ENCODE measurements around the gene ACSF2. TPM values are rescaled to one million over a fixed set of nuclear protein-coding genes. Genes with fewer than 3 reads are reported as not detected.

Gene ACSF2
- total and polyA plus RNA-seq, 2 of the 13 experiments (the other 11 are each of a cell fraction or from before 2014, with no cell fraction given), result 87.3 to 109 TPM

DNA sequence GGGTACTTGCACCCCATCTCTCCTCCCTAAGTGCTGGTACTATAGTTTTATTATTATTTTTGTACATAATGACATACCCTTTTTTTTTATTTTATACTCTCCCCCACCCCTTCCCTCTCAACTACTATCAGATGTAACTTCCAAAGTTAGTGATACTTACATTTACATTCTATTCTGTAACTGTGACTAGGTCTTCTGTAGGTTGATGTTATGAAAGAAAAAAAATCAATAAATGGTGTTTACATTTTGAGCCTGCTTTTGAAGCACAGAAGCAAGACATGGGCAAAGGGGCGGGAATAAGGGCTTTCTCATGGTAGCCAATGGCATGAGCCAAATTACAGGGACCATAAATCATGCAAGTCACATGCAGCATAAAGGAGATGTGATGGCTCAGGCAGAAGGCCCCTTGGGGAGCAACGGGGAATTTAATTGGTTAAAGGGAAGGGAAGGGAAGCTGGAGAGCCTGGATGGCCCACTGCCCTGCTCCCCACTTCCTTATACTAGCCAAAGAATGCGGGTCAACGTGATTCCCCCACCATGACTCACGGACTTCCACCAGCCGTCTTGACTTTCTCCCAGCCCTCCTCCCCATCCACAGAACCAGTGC is 2.4 kb upstream of the ACSF2 start (continued):
- no peak for TF ChIP-seq ZNF564 (CRISPR knock-in tag; IDR thresholded peaks at IDR 0.05)
- no peak for TF ChIP-seq HES4 (CRISPR knock-in tag; IDR thresholded peaks at IDR 0.05; ENCODE audit: borderline replicate concordance)
- 0 out of 2 replicates have a peak, but pooled peaks have one; percentile 34 for TF ChIP-seq ZSCAN5A (CRISPR knock-in tag; IDR thresholded peaks at IDR 0.05; ENCODE audit: borderline replicate concordance)
- TF ChIP-seq ZNF207 (IDR thresholded peaks at IDR 0.05; ENCODE audit: borderline replicate concordance), result no peak
- TF ChIP-seq ZNF121 (CRISPR knock-in tag; IDR thresholded peaks at IDR 0.05), result no peak
- TF ChIP-seq ZBTB33 (CRISPR knock-in tag; IDR thresholded peaks at IDR 0.05), result no peak
- peak; percentile 84 for TF ChIP-seq SMAD3 (CRISPR knock-in tag; IDR thresholded peaks at IDR 0.05)
- no peak for TF ChIP-seq NFIB (CRISPR knock-in tag; IDR thresholded peaks at IDR 0.05; ENCODE audit: borderline replicate concordance)
- no peak for TF ChIP-seq ZNF20 (CRISPR knock-in tag; IDR thresholded peaks at IDR 0.05)
- TF ChIP-seq JARID2 (CRISPR knock-in tag; IDR thresholded peaks at IDR 0.05; ENCODE audit: insufficient replicate concordance), result no peak
- no peak for TF ChIP-seq TP53 (CRISPR knock-in tag; conservative IDR thresholded peaks at IDR 0.05)
- TF ChIP-seq ZC3H13 (CRISPR knock-in tag; IDR thresholded peaks at IDR 0.05), result no peak
- no peak for TF ChIP-seq PHF8 (CRISPR knock-in tag; IDR thresholded peaks at IDR 0.05)
- no peak for TF ChIP-seq KLF13 (CRISPR knock-in tag; IDR thresholded peaks at IDR 0.05)
- TF ChIP-seq, protein P1, sequence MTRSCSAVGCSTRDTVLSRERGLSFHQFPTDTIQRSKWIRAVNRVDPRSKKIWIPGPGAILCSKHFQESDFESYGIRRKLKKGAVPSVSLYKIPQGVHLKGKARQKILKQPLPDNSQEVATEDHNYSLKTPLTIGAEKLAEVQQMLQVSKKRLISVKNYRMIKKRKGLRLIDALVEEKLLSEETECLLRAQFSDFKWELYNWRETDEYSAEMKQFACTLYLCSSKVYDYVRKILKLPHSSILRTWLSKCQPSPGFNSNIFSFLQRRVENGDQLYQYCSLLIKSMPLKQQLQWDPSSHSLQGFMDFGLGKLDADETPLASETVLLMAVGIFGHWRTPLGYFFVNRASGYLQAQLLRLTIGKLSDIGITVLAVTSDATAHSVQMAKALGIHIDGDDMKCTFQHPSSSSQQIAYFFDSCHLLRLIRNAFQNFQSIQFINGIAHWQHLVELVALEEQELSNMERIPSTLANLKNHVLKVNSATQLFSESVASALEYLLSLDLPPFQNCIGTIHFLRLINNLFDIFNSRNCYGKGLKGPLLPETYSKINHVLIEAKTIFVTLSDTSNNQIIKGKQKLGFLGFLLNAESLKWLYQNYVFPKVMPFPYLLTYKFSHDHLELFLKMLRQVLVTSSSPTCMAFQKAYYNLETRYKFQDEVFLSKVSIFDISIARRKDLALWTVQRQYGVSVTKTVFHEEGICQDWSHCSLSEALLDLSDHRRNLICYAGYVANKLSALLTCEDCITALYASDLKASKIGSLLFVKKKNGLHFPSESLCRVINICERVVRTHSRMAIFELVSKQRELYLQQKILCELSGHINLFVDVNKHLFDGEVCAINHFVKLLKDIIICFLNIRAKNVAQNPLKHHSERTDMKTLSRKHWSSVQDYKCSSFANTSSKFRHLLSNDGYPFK (CRISPR knock-in tag; IDR thresholded peaks at IDR 0.05; ENCODE audit: borderline replicate concordance), result no peak
- no peak for TF ChIP-seq ZNF569 (CRISPR knock-in tag; IDR thresholded peaks at IDR 0.05; ENCODE audit: borderline replicate concordance)
- no peak for TF ChIP-seq HNRNPK (IDR thresholded peaks at IDR 0.05; ENCODE audit: low read depth, low read length, poor library complexity, severe bottlenecking)
- TF ChIP-seq ZBTB25 (CRISPR knock-in tag; IDR thresholded peaks at IDR 0.05), result peak; percentile 94; the same call in 1 of the 2 replicates
- TF ChIP-seq ZZZ3 (CRISPR knock-in tag; IDR thresholded peaks at IDR 0.05; ENCODE audit: borderline replicate concordance), result no peak
- no peak for TF ChIP-seq CCAR2 (optimal IDR thresholded peaks at IDR 0.05; ENCODE audit: low read depth, low read length)
- TF ChIP-seq DR1 (CRISPR knock-in tag; IDR thresholded peaks at IDR 0.05), result no peak
- TF ChIP-seq SMAD9 (CRISPR knock-in tag; IDR thresholded peaks at IDR 0.05), result no peak
- no peak for TF ChIP-seq SRY (CRISPR knock-in tag; IDR thresholded peaks at IDR 0.05)
- TF ChIP-seq ZKSCAN5 (CRISPR knock-in tag; IDR thresholded peaks at IDR 0.05), result no peak

Measured in HepG2 (cell line).